H1 (cell line): Measurements from ENCODE around the gene TMED10. TPM values are rescaled to one million over a fixed set of nuclear protein-coding genes. Genes with fewer than 3 reads are reported as not detected.

Experiments used
- CTCF ChIA-PET: fragments of 300-600 bp; sonication (Branson Sonifier 250); formaldehyde crosslinking; loops from one replicate; lab custom pipeline; 2021; ENCODE audit not compliant: partially characterized antibody; lab: Charles Lee
- POLR2A ChIA-PET: fragments of 300-600 bp; sonication (Branson Sonifier 250); formaldehyde crosslinking; loops from one replicate; lab custom pipeline; 2021; ENCODE audit warnings: inconsistent platforms; ENCODE audit not compliant: partially characterized antibody; lab: Charles Lee
- DNase-seq, 2 experiments: peaks; one replicate each; pipeline versions ENCODE4 v3.0.0 to v3.0.0-alpha.2; 2010 to 2022; ENCODE audit warnings: low spot score in 2 of 2, low read depth in 1 of 2, mixed read lengths in 1 of 2
- FAIRE-seq: peaks from 2 replicates; lab custom pipeline; 2011; peaks lifted over from hg19 to GRCh38; lab: Jason Lieb, UNC
- H2AFZ ChIP-seq: 2 replicates; pipeline ENCODE4 v1.8.1; 2012; ENCODE audit warnings: low read length, inconsistent platforms
- H2AK5ac ChIP-seq: 2 replicates; pipeline ENCODE4 v1.6.1; 2013; ENCODE audit warnings: low read depth, low read length
- H2BK120ac ChIP-seq: replicated peaks from 2 replicates; pipeline ENCODE3; 2013; ENCODE audit warnings: low read depth, low read length, inconsistent platforms
- H2BK12ac ChIP-seq: 2 replicates; pipeline ENCODE4 v1.6.1; 2013; ENCODE audit warnings: low read depth, low read length
- H2BK15ac ChIP-seq: 2 replicates; pipeline ENCODE4 v1.6.1; 2013; ENCODE audit warnings: low read length
- H2BK20ac ChIP-seq: 2 replicates; pipeline ENCODE4 v1.6.1; 2013; ENCODE audit warnings: low read length
- H2BK5ac ChIP-seq: 2 replicates; pipeline ENCODE4 v1.6.1; 2013; ENCODE audit warnings: low read depth, low read length
- H3K14ac ChIP-seq: 2 replicates; pipeline ENCODE4 v1.6.1; 2013; ENCODE audit warnings: inconsistent platforms; ENCODE audit not compliant: insufficient read length
- H3K18ac ChIP-seq: 2 replicates; pipeline ENCODE4 v1.6.1; 2013; ENCODE audit warnings: low read length; ENCODE audit errors: extremely low read depth
- H3K23ac ChIP-seq: 2 replicates; pipeline ENCODE4 v1.6.1; 2013; ENCODE audit warnings: inconsistent platforms; ENCODE audit not compliant: insufficient read length
- H3K23me2 ChIP-seq: 2 replicates; pipeline ENCODE4 v1.6.1; 2013; ENCODE audit warnings: low read depth, low read length
- H3K27ac ChIP-seq: 2 replicates; pipeline ENCODE4 v1.6.1; 2011; ENCODE audit warnings: low read depth, low read length, inconsistent platforms
- H3K27me3 ChIP-seq, 4 experiments: replicated peaks in 1 of 4; 1 replicate in 1 of 4; 2 replicates in 3 of 4; pipeline versions ENCODE4 v1.6.1 to v1.8.1; 2011 to 2013; ENCODE audit warnings: low read length in 3 of 4, mild to moderate bottlenecking in 3 of 4, inconsistent platforms in 2 of 4, mixed read lengths in 2 of 4, moderate library complexity in 1 of 4; ENCODE audit not compliant: control insufficient read depth in 3 of 4, insufficient read depth in 3 of 4; ENCODE audit errors: extremely low read depth in 1 of 4
- H3K36me3 ChIP-seq, 4 experiments: 2 replicates each; pipeline versions ENCODE4 v1.6.1 to v1.8.1; 2011 to 2013; ENCODE audit warnings: mild to moderate bottlenecking in 4 of 4, low read length in 3 of 4, moderate library complexity in 2 of 4, control low read depth in 1 of 4, inconsistent platforms in 1 of 4; ENCODE audit not compliant: insufficient read depth in 4 of 4, control insufficient read depth in 2 of 4
- H3K4ac ChIP-seq: replicated peaks from 2 replicates; pipeline ENCODE3; 2013; ENCODE audit warnings: low read length, low read depth, mixed read lengths, inconsistent platforms; ENCODE audit not compliant: insufficient read length
- H3K4me1 ChIP-seq, 4 experiments: replicated peaks in 1 of 4; 1 replicate in 1 of 4; 2 replicates in 3 of 4; pipeline versions ENCODE4 v1.6.1 to v1.8.1; 2011 to 2013; ENCODE audit warnings: low read length in 3 of 4, inconsistent platforms in 2 of 4, mixed read lengths in 1 of 4; ENCODE audit not compliant: insufficient read depth in 4 of 4, control insufficient read depth in 3 of 4
- H3K4me2 ChIP-seq, 2 experiments: 2 replicates each; pipeline versions ENCODE4 v1.6.1 to v1.8.1; 2011 to 2013; ENCODE audit warnings: low read depth in 2 of 2, low read length in 2 of 2, control low read depth in 1 of 2, inconsistent platforms in 1 of 2, mild to moderate bottlenecking in 1 of 2; ENCODE audit not compliant: insufficient read depth in 1 of 2
- H3K4me3 ChIP-seq, 4 experiments: fragments of 200-600, 300-600 bp in 1 of 4; sonication (generic), shearing (Covaris generic), sonication (Bioruptor Twin) in 1 of 4; 2 replicates each; pipeline versions ENCODE4 v1.5.1 to v1.8.1; 2011 to 2016; ENCODE audit warnings: low read length in 4 of 4, low read depth in 3 of 4, control low read depth in 2 of 4, inconsistent platforms in 2 of 4, mild to moderate bottlenecking in 2 of 4, mixed read lengths in 1 of 4, moderate library complexity in 1 of 4; ENCODE audit not compliant: insufficient read depth in 2 of 4; ENCODE audit errors: extremely low read depth in 1 of 4
- H3K56ac ChIP-seq: replicated peaks from 2 replicates; pipeline ENCODE3; 2013; ENCODE audit warnings: low read depth, mild to moderate bottlenecking, mixed read lengths, low read length, inconsistent platforms; ENCODE audit not compliant: insufficient read length
- H3K79me1 ChIP-seq: 2 replicates; pipeline ENCODE4 v1.6.1; 2013; ENCODE audit warnings: low read depth, low read length, control low read depth
- H3K79me2 ChIP-seq, 2 experiments: 2 replicates each; pipeline versions ENCODE4 v1.6.1 to v1.8.1; 2012 to 2013; ENCODE audit warnings: low read length in 2 of 2, mild to moderate bottlenecking in 2 of 2, inconsistent platforms in 1 of 2; ENCODE audit not compliant: insufficient read depth in 2 of 2, control insufficient read depth in 1 of 2
- H3K9ac ChIP-seq, 4 experiments: replicated peaks in 1 of 4; 1 replicate in 1 of 4; 2 replicates in 3 of 4; pipeline versions ENCODE4 v1.6.1 to v1.8.1; 2011 to 2013; ENCODE audit warnings: low read depth in 3 of 4, low read length in 3 of 4, control low read depth in 2 of 4, mild to moderate bottlenecking in 2 of 4, moderate library complexity in 2 of 4, inconsistent platforms in 1 of 4; ENCODE audit errors: extremely low read depth in 1 of 4
- H3K9me3 ChIP-seq, 2 experiments: 2 replicates each; pipeline versions ENCODE4 v1.6.1 to v1.8.1; 2012 to 2013; ENCODE audit warnings: mild to moderate bottlenecking in 2 of 2, moderate library complexity in 2 of 2, control low read depth in 1 of 2, inconsistent platforms in 1 of 2, low read depth in 1 of 2, low read length in 1 of 2, mixed read lengths in 1 of 2; ENCODE audit not compliant: insufficient read depth in 2 of 2
- H4K20me1 ChIP-seq, 2 experiments: replicated peaks in 1 of 2; 2 replicates each; pipeline versions ENCODE3 to v1.8.1; 2011 to 2013; ENCODE audit warnings: inconsistent platforms in 2 of 2, low read length in 2 of 2, mild to moderate bottlenecking in 1 of 2; ENCODE audit not compliant: insufficient read depth in 2 of 2, control insufficient read depth in 1 of 2
- H4K5ac ChIP-seq: 2 replicates; pipeline ENCODE4 v1.6.1; 2013; ENCODE audit warnings: low read length, low read depth, mixed read lengths, inconsistent platforms; ENCODE audit not compliant: insufficient read length
- H4K8ac ChIP-seq: 2 replicates; pipeline ENCODE4 v1.8.0; 2013; ENCODE audit warnings: mild to moderate bottlenecking, moderate library complexity, low read length, inconsistent platforms; ENCODE audit not compliant: insufficient read depth; ENCODE audit errors: extremely low read depth
- H4K91ac ChIP-seq: replicated peaks from 2 replicates; pipeline ENCODE3; 2013; ENCODE audit warnings: low read length, mixed read lengths, inconsistent platforms; ENCODE audit not compliant: insufficient read length
- TAF7 ChIP-seq: optimal IDR thresholded peaks from 2 replicates; pipeline ENCODE3; 2011; ENCODE audit warnings: low read depth, mild to moderate bottlenecking, inconsistent platforms, low read length, moderate library complexity, borderline replicate concordance
- WGBS, 2 experiments: shearing (Covaris generic) in 1 of 2; methylation state at CpG; one replicate each; pipeline versions ENCODE4 v1.1.6 to v1.1.7; 2013 to 2015; ENCODE audit warnings: low lambda C conversion rate in 2 of 2, mixed read lengths in 2 of 2, inconsistent platforms in 1 of 2, low coverage in 1 of 2, missing lambda C conversion rate in 1 of 2; ENCODE audit not compliant: insufficient replicate concordance in 2 of 2, insufficient coverage in 1 of 2, insufficient read length in 1 of 2; ENCODE audit errors: extremely low coverage in 1 of 2, missing lambda C conversion rate in 1 of 2; 5-methylcytosine and 5-hydroxymethylcytosine counted together
- polyA plus RNA-seq, 7 experiments: library from polyadenylated mRNA; depleted of rRNA in 3 of 7; stranded (reverse) in 5 of 7; unstranded in 2 of 7; fragments of >200 nt in 5 of 7; fragments of 200-250 nt in 2 of 7; gene quantifications; 1 replicate in 5 of 7; 2 replicates in 1 of 7; 4 replicates in 1 of 7; pipeline versions ENCODE4 v1.2.1 to v1.2.3, GENCODE V29; 2011 to 2013; ENCODE audit warnings: missing spikeins in 2 of 7, mixed read lengths in 2 of 7
- total RNA-seq: library from RNA; stranded (reverse); fragmentation: NEBNext Ultra II Directional; extraction: Animal tissue kit (Norgen Biotek cat#: 25700); gene quantifications from 2 replicates; pipeline ENCODE4 v1.2.1, GENCODE V29; 2021

Gene TMED10
- total and polyA plus RNA-seq, 2 of the 8 experiments (the other 6 are each of a cell fraction or from before 2014, with no cell fraction given): 218 to 250 TPM

DNA sequence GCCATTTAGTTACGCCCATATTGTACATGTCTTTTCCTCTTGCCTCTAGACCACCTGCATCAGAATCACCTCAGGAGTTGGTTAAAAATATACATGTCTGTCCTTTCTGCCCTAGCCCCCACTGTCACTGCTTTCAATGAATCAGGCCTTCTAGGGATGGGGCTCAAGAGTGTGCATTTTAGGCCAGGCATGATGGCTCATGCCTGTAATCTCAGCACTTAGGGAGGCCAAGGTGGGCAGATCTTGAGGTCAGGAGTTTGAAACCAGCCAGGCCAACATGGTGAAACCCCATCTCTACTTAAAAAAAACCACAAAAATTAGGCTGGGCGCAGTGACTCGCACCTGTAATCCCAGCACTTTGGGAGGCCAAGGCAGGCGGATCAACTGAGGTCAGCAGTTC lies 13.6 kb upstream of the TMED10 start:
- WGBS, 2 experiments: 93% methylated on average over 4 of the region's 4 CpGs; no CpG with 5 or more reads in 1 of the 2 experiments

More for the DNA sequence above, 13.6 kb upstream of the TMED10 start:
- no peaks in the 10 kb centered on the region for H4K20me1 ChIP-seq
- H2AFZ ChIP-seq: no peak overlapping the region
- H3K4me3 ChIP-seq: no peak overlapping the region
- no peaks in the 10 kb centered on the region for H3K36me3 ChIP-seq
- no peak overlapping the region for H3K27ac ChIP-seq
- H3K14ac ChIP-seq: no peak overlapping the region
- H4K91ac ChIP-seq: no peak overlapping the region
- no peak overlapping the region for H3K4me2 ChIP-seq
- no peak overlapping the region for H2BK15ac ChIP-seq
- no peaks in the 10 kb centered on the region for H3K27me3 ChIP-seq
- no peak overlapping the region for H2BK120ac ChIP-seq
- H3K23ac ChIP-seq: no peak overlapping the region
- H4K5ac ChIP-seq: no peak overlapping the region
- no peaks in the 10 kb centered on the region for H3K79me2 ChIP-seq
- ChIA-PET CTCF (no interaction called here), POLR2A (interaction anchor here (0.6 kb wide), 1 partner anchor 33 kb away, joined by 4 read pairs; no protein-coding TSS in a partner anchor)
- no peak overlapping the region for H4K8ac ChIP-seq
- H3K56ac ChIP-seq: no peak overlapping the region
- no peaks in the 10 kb centered on the region for H3K9me3 ChIP-seq
- no peaks in the 10 kb centered on the region for H3K23me2 ChIP-seq
- no peak overlapping the region for H2BK20ac ChIP-seq
- no peak overlapping the region for H3K9ac ChIP-seq
- H3K4ac ChIP-seq: no peak overlapping the region
- no peaks in the 10 kb centered on the region for H3K79me1 ChIP-seq
- no peak for DNase-seq
- no peak overlapping the region for H2BK5ac ChIP-seq
- no peak overlapping the region for H3K18ac ChIP-seq
- no peak overlapping the region for H2BK12ac ChIP-seq
- no peak overlapping the region for H2AK5ac ChIP-seq
- FAIRE-seq: no peak
- H3K4me1 ChIP-seq: no peaks in the 10 kb centered on the region
- no peak for TF ChIP-seq TAF7
